IPS-20b (cell line): ENCODE data around the gene BANF2.
"Not testable (repeated sequence)": the region's sequence is repeated elsewhere in the genome, so short reads cannot be mapped to it uniquely, and the experiment has no call there.

ENCODE experiments used
- H3K27ac ChIP-seq: one replicate; pipeline ENCODE4 v1.5.1; 2013; ENCODE audit warnings: low read length
- H3K27me3 ChIP-seq: 2 replicates; pipeline ENCODE4 v1.6.1; 2013; ENCODE audit warnings: mild to moderate bottlenecking, low read length, inconsistent platforms; ENCODE audit not compliant: insufficient read depth
- H3K36me3 ChIP-seq: 2 replicates; pipeline ENCODE4 v1.6.1; 2013; ENCODE audit warnings: low read depth, mild to moderate bottlenecking, inconsistent platforms, low read length, moderate library complexity; ENCODE audit not compliant: insufficient read depth
- H3K4me1 ChIP-seq: 2 replicates; pipeline ENCODE4 v1.6.1; 2013; ENCODE audit warnings: mild to moderate bottlenecking, control low read depth, inconsistent platforms, low read length, moderate library complexity; ENCODE audit not compliant: insufficient read depth
- H3K4me3 ChIP-seq: 2 replicates; pipeline ENCODE4 v1.5.1; 2013; ENCODE audit warnings: mild to moderate bottlenecking, low read length, inconsistent platforms
- H3K9ac ChIP-seq: 2 replicates; pipeline ENCODE4 v1.6.1; 2013; ENCODE audit warnings: low read depth, mild to moderate bottlenecking, inconsistent platforms, low read length, moderate library complexity
- H3K9me3 ChIP-seq: 2 replicates; pipeline ENCODE4 v1.6.1; 2013; ENCODE audit warnings: mild to moderate bottlenecking, low read depth, low read length, inconsistent platforms; ENCODE audit not compliant: insufficient read depth

The BANF2 gene

DNA sequence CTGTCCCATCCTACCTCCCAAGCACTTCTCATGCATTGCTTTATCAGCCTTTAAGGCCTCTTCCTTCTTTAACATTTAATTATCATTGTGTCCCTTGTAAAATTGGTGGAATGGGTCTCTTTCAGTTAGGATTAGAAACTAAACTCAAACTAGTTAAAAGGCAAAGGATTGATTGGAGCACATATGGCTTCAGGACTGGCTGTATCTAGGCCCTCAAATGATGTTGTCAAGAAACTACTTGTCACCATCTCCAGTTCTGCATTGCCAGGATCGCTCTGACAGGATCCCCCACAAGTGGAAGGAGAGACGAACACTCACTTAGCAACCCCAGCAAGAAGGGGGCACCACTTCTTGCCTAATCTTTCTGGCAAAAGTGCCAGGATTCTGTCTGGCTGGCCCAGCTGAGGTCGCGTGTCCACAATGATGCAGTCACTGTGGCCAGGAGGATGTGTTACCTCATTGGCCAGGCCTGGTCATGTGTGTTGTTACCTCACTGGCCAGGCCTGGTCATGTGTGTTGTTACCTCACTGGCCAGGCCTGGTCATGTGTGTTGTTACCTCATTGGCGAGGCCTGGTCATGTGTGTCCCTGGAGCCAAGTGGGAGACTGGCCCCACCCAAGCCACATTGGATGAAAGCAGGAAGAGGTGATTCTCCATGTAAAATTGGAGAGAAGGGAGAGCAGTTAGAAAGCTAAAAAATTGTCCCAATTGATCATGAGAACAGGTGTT is 5.0 kb downstream of the BANF2 start:
- no peaks in the 10 kb centered on the region; the same call in 1 of the 2 replicates for H3K4me1 ChIP-seq
- no peaks in the 10 kb centered on the region for H3K9me3 ChIP-seq
- no peak overlapping the region for H3K4me3 ChIP-seq
- no peak overlapping the region for H3K9ac ChIP-seq
- no peak overlapping the region for H3K27ac ChIP-seq
- no peaks in the 10 kb centered on the region for H3K36me3 ChIP-seq
- no peaks in the 10 kb centered on the region for H3K27me3 ChIP-seq

DNA sequence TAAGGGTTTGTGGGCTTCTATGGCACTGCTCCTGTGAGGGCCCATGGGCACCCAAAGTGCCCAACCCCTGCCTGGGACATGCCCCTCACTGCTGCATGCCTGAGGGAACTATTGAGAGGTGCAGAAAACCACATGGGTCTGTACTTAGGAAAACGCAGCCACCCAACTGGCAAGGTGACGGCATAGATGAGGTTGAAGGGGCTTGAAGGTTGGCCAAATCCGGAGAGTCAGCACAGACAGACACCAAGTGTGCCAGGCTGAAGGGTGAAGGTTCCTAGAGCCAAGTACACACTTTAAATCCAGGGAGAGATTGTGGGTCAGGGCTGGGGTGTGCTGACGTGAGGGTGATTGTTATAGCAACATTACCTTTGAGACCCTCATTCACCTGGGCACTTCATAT is 6.2 kb downstream of the BANF2 start:
- Histone ChIP-seq H3K27ac (no peak overlapping the region), H3K9me3 (no peaks in the 10 kb centered on the region), H3K36me3 (no peaks in the 10 kb centered on the region), H3K27me3 (no peaks in the 10 kb centered on the region), H3K4me1 (peaks cover 6% of the 10 kb centered on the region; the same call in 1 of the 2 replicates), H3K4me3 (no peak overlapping the region), H3K9ac (no peak overlapping the region)

DNA sequence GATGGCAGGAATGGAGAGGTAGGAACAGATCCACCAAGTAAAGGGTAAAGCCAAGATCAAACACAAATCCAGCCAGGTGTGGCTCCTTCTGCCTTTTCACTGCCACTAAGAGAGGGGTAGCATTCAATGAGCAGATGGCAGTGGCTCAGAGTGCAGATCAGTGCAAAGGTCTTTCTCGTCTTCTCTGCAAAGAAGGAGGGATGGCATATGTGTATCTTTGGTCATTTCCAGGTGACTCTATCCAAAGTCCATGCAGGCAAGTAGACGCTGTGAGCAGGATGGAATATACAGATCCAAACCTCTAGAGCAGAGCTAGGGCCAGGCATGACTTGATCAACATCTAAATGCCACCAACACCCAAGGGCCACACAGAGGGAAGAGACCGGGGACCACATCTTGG is 6.9 kb downstream of the BANF2 start:
- peaks cover 6% of the 10 kb centered on the region; the same call in 1 of the 2 replicates for H3K4me1 ChIP-seq
- no peaks in the 10 kb centered on the region for H3K36me3 ChIP-seq
- H3K27me3 ChIP-seq, result no peaks in the 10 kb centered on the region
- no peaks in the 10 kb centered on the region for H3K9me3 ChIP-seq
- H3K9ac ChIP-seq, result no peak overlapping the region
- H3K27ac ChIP-seq, result no peak overlapping the region
- H3K4me3 ChIP-seq, result no peak overlapping the region

DNA sequence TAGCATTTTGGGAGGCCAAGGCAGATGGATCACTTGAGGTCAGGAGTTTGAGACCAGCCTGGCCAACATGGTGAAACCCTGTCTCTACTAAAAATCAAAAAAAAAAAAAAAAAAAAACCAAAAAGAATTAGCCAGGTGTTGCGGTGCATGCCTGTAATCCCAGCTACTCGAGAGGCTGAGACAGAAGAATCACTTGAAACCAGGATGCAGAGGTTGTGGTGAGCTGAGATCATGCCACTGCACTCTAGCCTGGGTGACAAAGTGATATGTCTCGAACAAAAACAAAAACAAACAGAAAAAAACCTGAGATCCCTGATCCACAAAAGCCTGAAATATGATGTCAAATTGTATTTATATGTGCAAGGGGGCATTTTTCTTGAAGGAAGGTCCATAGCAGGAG is 8.2 kb downstream of the BANF2 start:
- not testable (repeated sequence) for H3K27ac ChIP-seq, H3K9ac ChIP-seq, H3K4me3 ChIP-seq, H3K27me3 ChIP-seq, H3K4me1 ChIP-seq, H3K36me3 ChIP-seq, H3K9me3 ChIP-seq

DNA sequence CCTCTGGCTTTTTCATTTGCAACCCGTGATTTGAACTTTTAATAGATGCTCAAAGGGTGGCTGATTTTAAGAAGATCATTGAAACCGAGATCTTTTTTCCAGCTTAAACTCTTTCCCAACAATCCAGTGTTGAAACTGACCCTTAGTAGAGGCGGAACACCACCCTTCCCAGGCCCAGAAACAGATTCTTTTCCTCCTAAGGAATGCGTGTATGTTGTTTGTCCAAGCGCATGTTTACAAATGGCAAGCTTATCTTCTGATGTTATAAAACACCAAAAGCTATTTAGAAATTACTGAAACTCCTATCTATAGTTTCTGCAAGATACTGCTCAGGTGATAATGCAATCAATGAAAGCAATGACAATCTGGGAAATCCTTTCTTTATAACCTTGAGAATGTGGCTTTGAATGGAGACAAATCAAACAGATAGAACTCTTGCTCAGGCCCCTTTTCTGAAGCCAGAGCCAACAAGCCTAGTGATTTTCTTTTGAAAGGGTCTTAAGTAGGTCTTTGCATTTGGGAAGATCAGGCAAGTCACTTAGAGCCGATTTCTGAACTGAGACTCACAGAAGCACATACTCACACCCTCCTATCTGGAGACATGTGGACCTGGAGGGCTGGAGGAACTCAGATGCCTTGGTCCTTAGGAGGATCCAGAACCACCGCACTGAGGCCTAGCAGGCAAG is 9.1 kb downstream of the BANF2 start:
- H3K27me3 ChIP-seq, result no peaks in the 10 kb centered on the region
- no peak overlapping the region for H3K9ac ChIP-seq
- H3K9me3 ChIP-seq, result no peaks in the 10 kb centered on the region
- peaks cover 6% of the 10 kb centered on the region; the same call in 1 of the 2 replicates for H3K4me1 ChIP-seq
- no peak overlapping the region for H3K27ac ChIP-seq
- H3K36me3 ChIP-seq, result no peaks in the 10 kb centered on the region
- H3K4me3 ChIP-seq, result no peak overlapping the region

DNA sequence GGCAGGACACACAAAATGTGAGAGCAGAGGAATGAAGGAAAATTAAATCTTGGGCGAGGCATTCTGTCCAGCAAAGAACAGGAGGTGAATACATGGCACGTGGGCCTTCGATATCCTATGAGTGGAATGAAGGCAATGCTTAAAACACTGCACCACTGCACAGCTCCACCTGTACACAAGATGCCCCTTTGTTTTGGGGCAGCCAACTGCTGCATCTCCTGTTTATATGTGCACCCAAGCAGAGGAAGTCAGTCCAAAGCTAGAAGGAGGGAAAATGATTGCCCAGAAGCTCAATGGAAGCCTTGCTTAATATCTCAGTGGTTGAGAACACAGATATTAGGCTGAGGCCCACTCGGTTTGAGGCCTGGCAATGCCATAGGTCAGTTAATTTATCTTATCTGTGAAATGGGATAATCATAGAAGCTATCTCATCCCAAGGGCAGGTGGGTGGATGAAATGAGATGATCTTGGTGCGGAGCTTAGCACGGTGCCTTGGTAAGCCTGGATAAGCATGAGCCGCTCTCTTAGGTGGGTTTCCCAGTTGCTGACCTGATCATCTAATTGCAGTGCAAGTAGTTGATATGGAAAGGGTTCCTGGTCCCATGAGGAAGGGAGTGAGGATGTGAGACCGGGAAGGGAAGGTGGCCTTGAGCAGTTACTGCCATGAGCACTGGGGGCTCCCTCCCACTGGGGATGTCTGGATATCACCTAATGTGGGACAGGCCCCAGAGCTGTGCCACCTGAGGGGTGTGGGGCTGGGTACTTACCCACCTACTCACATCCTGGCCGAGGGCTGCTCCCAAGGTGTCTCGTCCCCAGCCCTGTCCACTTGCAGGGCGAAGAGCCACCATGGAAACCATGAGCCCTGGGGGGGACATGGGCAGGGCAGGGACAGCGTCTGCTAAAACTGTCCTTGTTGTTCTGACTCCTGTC is 9.9 kb downstream of the BANF2 start:
- Histone ChIP-seq H3K27me3 (no peaks in the 10 kb centered on the region), H3K4me3 (no peak overlapping the region), H3K36me3 (no peaks in the 10 kb centered on the region), H3K27ac (no peak overlapping the region), H3K4me1 (peaks cover 6% of the 10 kb centered on the region; the same call in 1 of the 2 replicates), H3K9me3 (no peaks in the 10 kb centered on the region), H3K9ac (no peak overlapping the region)

DNA sequence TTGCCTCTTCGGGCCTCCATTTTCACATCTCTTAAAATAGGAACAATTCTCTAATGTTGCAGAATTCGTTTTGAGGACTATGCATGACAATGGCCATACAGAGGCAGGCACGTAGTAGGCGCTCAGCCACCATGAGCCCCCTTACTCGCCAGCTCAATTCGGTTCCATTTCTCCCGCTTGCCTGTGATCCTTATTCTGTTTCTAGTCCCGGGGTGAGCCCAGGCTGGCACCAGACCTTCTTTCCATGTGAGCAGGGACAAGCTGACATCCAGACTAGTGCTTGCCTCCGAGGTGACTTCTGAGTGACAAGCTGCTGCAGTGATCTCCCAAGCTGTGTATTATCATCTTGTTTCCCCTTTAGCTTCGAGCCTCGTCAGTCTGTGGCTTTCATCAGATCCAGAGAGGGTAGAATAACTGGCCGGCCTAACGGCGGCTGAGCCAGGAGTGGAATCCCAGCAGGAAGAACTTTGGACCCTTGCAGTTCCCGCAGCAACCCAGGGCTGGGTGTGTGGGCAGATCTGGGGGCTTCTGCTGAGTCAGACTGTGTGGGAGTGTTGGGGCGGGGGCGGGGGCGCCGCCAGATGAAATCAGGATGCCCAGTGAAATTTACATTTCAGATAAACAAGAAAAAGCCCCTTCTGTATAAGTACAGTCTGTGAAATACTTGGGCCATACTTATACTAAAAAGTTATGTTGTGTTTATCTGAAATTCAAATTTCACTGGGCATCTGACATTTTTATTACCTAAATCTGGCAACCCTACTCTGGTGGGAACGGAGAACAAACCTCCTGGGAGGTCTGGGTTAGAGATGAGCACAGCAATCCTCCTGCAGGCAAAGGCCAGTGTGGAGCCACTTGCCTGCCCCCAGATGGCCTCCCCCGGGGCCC is 10.9 kb downstream of the BANF2 start:
- H3K9ac ChIP-seq, result no peak overlapping the region
- H3K27ac ChIP-seq, result no peak overlapping the region
- H3K27me3 ChIP-seq, result no peaks in the 10 kb centered on the region
- H3K4me1 ChIP-seq, result peaks cover 6% of the 10 kb centered on the region; the same call in 1 of the 2 replicates
- H3K9me3 ChIP-seq, result no peaks in the 10 kb centered on the region
- no peak overlapping the region for H3K4me3 ChIP-seq
- no peaks in the 10 kb centered on the region for H3K36me3 ChIP-seq

DNA sequence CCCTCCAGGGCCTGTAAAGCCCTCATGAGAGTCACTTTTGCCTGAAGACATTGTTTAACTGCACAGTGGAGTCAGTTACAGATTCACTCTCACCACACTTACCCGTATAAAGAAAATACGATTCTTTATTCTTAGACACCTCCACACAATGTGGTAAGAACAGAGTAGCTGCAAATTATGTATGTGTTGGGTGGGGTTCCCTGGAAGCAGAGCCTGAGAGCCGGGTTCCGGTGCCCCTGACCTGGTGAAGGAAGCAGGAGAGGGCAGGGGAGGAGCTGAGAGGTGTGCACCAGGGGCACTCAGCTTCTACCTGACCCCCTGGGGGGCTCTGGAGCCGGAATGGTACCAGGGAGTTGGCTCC is 11.5 kb downstream of the BANF2 start:
- no peak overlapping the region for H3K9ac ChIP-seq
- H3K4me3 ChIP-seq, result no peak overlapping the region
- no peaks in the 10 kb centered on the region for H3K36me3 ChIP-seq
- no peaks in the 10 kb centered on the region for H3K27me3 ChIP-seq
- peaks cover 6% of the 10 kb centered on the region; the same call in 1 of the 2 replicates for H3K4me1 ChIP-seq
- H3K9me3 ChIP-seq, result no peaks in the 10 kb centered on the region
- H3K27ac ChIP-seq, result no peak overlapping the region

DNA sequence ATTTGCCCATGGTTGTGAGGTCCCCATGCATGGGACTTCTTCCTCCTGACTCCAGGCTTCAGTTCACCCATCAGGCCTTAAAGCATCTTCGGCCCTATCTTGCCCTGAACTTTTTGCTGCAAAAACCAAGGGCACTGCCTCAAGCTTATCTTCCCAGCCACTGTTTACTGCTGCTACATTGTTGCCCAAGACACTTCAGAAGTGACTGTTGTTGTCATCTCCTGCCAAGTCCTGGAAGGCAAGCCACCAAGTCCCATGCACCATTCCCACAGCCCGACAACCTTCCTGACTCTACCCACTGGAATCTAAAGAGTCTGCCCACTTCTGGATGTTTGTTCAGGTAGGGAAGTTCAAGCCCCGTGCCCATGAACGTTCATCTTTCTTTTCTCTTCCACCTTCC is 12.4 kb downstream of the BANF2 start:
- H3K9ac ChIP-seq, result no peak overlapping the region
- H3K4me1 ChIP-seq, result peaks cover 6% of the 10 kb centered on the region; the same call in 1 of the 2 replicates

DNA sequence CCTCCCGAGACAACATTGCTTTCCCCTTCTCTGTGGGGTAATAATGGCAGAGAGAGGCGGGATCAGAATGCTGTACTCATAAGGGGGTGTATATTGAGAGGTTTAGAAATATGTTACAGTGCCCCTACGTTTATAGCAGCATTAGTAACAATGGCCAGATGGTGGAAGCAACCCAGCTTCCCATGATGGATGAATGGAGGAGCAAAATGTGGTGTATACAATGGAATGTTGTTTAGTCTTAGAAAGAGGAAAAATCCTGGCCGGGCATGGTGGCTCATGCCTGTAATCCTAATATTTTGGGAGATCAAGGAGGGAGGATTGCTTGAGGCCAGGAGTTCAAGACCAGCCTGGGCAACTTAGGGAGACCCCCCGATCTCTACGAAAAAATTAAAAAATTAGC is 12.9 kb downstream of the BANF2 start:
- Histone ChIP-seq H3K9me3 (no peaks in the 10 kb centered on the region), H3K27me3 (no peaks in the 10 kb centered on the region), H3K4me1 (peaks cover 6% of the 10 kb centered on the region; the same call in 1 of the 2 replicates), H3K9ac (no peak overlapping the region), H3K27ac (no peak overlapping the region), H3K36me3 (no peaks in the 10 kb centered on the region), H3K4me3 (no peak overlapping the region)

More for the DNA sequence above, 12.4 kb downstream of the BANF2 start:
- no peak overlapping the region for H3K27ac ChIP-seq
- no peaks in the 10 kb centered on the region for H3K36me3 ChIP-seq
- no peak overlapping the region for H3K4me3 ChIP-seq
- no peaks in the 10 kb centered on the region for H3K27me3 ChIP-seq
- H3K9me3 ChIP-seq, result no peaks in the 10 kb centered on the region

DNA sequence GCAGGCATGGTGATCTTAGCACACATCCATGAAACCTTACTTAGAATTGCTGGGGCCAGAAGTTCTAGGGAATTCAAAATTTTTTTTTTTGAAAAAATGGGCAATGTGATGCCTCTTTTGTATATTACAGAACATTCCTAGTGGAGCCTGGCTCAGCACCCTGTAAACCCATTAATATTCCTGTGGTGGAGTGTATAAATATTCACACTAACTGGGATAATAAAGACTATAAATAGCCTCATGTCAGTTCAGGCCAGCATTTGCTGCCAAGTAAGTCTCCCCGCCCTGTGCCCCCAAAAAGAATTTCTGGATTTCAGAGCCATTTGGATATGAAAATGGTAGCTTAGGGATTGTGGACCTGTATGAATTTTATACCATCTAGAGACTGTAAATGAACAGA is 14.8 kb downstream of the BANF2 start:
- peaks cover 6% of the 10 kb centered on the region; the same call in 1 of the 2 replicates for H3K4me1 ChIP-seq

More for the DNA sequence above, 14.8 kb downstream of the BANF2 start:
- Histone ChIP-seq H3K27ac (no peak overlapping the region), H3K9ac (no peak overlapping the region), H3K36me3 (no peaks in the 10 kb centered on the region), H3K9me3 (no peaks in the 10 kb centered on the region), H3K27me3 (no peaks in the 10 kb centered on the region), H3K4me3 (no peak overlapping the region)
